ENCODE measurements around the gene KIAA0319L. TPM values are rescaled to one million over a fixed set of nuclear protein-coding genes. Genes with fewer than 3 reads are reported as not detected.

Gene KIAA0319L
- total and polyA plus RNA-seq, 2 donors (not counting 3 experiments of a cell fraction or from before 2014, with no cell fraction given) = 31.4 to 43.4 TPM

DNA sequence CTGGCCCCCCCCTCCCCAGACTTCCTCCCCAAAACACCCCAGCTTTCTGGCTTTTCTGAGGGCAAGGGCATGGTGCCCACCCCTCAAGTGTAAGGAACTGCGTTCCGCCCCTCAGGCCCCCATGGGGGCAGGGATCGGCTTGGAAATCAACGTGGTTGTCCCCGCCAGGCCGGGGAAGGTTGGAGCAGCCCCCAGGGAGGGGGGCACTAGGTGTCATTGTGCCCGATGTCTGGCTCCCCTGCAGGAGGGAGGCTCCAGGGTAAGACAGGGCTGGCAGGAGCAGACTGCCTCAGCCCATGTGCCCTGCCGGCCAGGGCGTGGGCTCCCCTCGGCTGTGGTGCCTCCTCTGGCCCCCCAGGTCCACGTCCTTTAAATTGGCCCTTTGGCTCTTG lies 8.5 kb upstream of the KIAA0319L start:
- Histone ChIP-seq H4K20me1 (replicated peaks; ENCODE audit: control insufficient read depth, extremely low read depth, insufficient read depth, low read length) (no peaks in the 10 kb centered on the region), H3K27me3 (ENCODE audit: control insufficient read depth in 2 of 2, insufficient read depth in 2 of 2, low read length in 2 of 2) (no peaks in the 10 kb centered on the region), H3K4me1 (ENCODE audit: control insufficient read depth, extremely low read depth, insufficient read depth, low read length) (no peaks in the 10 kb centered on the region), H3K9me1 (replicated peaks; ENCODE audit: control insufficient read depth, extremely low read depth, insufficient read depth, low read length) (no peaks in the 10 kb centered on the region), H3K4me2 (ENCODE audit: insufficient read depth, low read length) (no peak overlapping the region), H3K79me2 (ENCODE audit: control insufficient read depth, insufficient read depth, low read length) (no peaks in the 10 kb centered on the region), H2AFZ (ENCODE audit: low read depth, low read length) (no peak overlapping the region), H3K4me3 (replicated peaks in 1 of 3; ENCODE audit: insufficient read depth in 1 of 3, low read depth in 1 of 3, low read length in 3 of 3) (no peak overlapping the region), H3K36me3 (ENCODE audit: control insufficient read depth in 2 of 2, extremely low read depth in 1 of 2, insufficient read depth in 2 of 2, low read length in 2 of 2) (peaks cover 0 to 4% of the 10 kb centered on the region in 2 experiments), H3K9me3 (replicated peaks; ENCODE audit: control insufficient read depth, insufficient read depth, low read length) (no peaks in the 10 kb centered on the region), H3K27ac (ENCODE audit: insufficient read depth, low read depth, low read length) (no peak overlapping the region), H3K9ac (replicated peaks; ENCODE audit: extremely low read depth, insufficient read depth, low read length) (no peak overlapping the region)
- TF ChIP-seq EZH2 (IDR thresholded peaks at IDR 0.05; ENCODE audit: borderline replicate concordance, low read depth, low read length, severe bottlenecking) = no peak
- no peak for TF ChIP-seq GATA2 (IDR thresholded peaks at IDR 0.05; ENCODE audit: insufficient read depth, insufficient read length, low read depth, low read length)
- TF ChIP-seq, protein P1, sequence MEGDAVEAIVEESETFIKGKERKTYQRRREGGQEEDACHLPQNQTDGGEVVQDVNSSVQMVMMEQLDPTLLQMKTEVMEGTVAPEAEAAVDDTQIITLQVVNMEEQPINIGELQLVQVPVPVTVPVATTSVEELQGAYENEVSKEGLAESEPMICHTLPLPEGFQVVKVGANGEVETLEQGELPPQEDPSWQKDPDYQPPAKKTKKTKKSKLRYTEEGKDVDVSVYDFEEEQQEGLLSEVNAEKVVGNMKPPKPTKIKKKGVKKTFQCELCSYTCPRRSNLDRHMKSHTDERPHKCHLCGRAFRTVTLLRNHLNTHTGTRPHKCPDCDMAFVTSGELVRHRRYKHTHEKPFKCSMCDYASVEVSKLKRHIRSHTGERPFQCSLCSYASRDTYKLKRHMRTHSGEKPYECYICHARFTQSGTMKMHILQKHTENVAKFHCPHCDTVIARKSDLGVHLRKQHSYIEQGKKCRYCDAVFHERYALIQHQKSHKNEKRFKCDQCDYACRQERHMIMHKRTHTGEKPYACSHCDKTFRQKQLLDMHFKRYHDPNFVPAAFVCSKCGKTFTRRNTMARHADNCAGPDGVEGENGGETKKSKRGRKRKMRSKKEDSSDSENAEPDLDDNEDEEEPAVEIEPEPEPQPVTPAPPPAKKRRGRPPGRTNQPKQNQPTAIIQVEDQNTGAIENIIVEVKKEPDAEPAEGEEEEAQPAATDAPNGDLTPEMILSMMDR (IDR thresholded peaks at IDR 0.05; ENCODE audit: extremely low read depth in 1 of 2, insufficient read depth in 1 of 2, low read depth in 1 of 2, low read length in 2 of 2) = no peak
- TF ChIP-seq FOS (IDR thresholded peaks at IDR 0.05; ENCODE audit: borderline replicate concordance, insufficient read depth, low read length) = no peak
- intact Hi-C loops (cut with micrococcal nuclease) = no loop called here
- BruUV-seq (replicated peaks) = no TSS peak
- POLR2A ChIA-PET = no interaction called here
- CTCF ChIA-PET = interaction anchor here (1.0 to 5.6 kb wide), 13 partner anchors 13 to 364 kb away, joined by 3 to 363 read pairs (median 8); partner anchors contain the start of gene CLSPN
- DNase-seq (ENCODE audit: low read depth, low spot score) (no peak), FAIRE-seq (no peak)
- dilution Hi-C loops (cut with MboI; ENCODE audit: extremely low pct_ligation_motif_present, low sequenced_read_pairs) = no loop called here
